Prostate gland (tissue), 2 donors: ENCODE results near the gene AQP3. TPM values are rescaled to one million over a fixed set of nuclear protein-coding genes. Genes with fewer than 3 reads are reported as not detected.

Experiments
- DNase-seq: peaks from one replicate; pipeline ENCODE4 v3.0.0-alpha.2; 2019; ENCODE audit warnings: low spot score
- H3K27ac ChIP-seq, 2 donors: fragments of 200-600 bp; sonication (generic); 2 replicates each; pipeline ENCODE4 v1.5.1; 2017 to 2019
- H3K27me3 ChIP-seq: fragments of 200-600 bp; sonication (generic); replicated peaks from 2 replicates; pipeline ENCODE4 v1.5.1; 2019; ENCODE audit not compliant: insufficient read depth
- H3K36me3 ChIP-seq, 2 donors: fragments of 200-600 bp; sonication (generic); 1 replicate in 1 of 2; 2 replicates in 1 of 2; pipeline versions ENCODE4 v1.5.1 to v1.8.1; 2017 to 2019
- H3K4me1 ChIP-seq: fragments of 200-600 bp; sonication (generic); replicated peaks from 2 replicates; pipeline ENCODE4 v1.5.1; 2019
- H3K4me3 ChIP-seq, 2 donors: fragments of 200-600 bp; sonication (generic); 2 replicates each; pipeline ENCODE4 v1.5.1; 2017 to 2019
- H3K9me3 ChIP-seq: fragments of 200-600 bp; sonication (generic); 2 replicates; pipeline ENCODE4 v1.5.1; 2017
- POLR2A ChIP-seq: fragments of 450-650 bp; IDR thresholded peaks from one replicate; pipeline ENCODE4 v1.6.1; 2016; ENCODE audit warnings: antibody characterized with exemption, mild to moderate bottlenecking
- POLR2AphosphoS5 ChIP-seq: sonication (generic); formaldehyde crosslinking; IDR thresholded peaks from one replicate; pipeline ENCODE4 v1.6.1; 2017; ENCODE audit warnings: antibody characterized with exemption
- WGBS: methylation state at CpG from one replicate; pipeline ENCODE4 v1.1.5; 2018; 5-methylcytosine and 5-hydroxymethylcytosine counted together
- intact Hi-C: fragments of 100-400 bp; cut with DNase I; formaldehyde crosslinking; loops from one replicate; pipeline ENCODE4 v1.14.2; 2022
- total RNA-seq, 2 donors: library from RNA; depleted of rRNA; stranded (reverse); fragments of >200 nt; gene quantifications; one replicate each; pipeline ENCODE4 v1.1.0, GENCODE V29; 2016
- TF ChIP-seq, protein P1 (sequence below), 4 experiments: fragments of 200-600 bp in 2 of 4; fragments of 450-650 bp in 2 of 4; sonication (generic) in 2 of 4; IDR thresholded peaks; 1 replicate in 3 of 4; 2 replicates in 1 of 4; pipeline ENCODE4 v1.5.1; 2016 to 2019; ENCODE audit warnings: antibody characterized with exemption in 4 of 4, mild to moderate bottlenecking in 2 of 4, moderate library complexity in 2 of 4

The AQP3 gene
- total RNA-seq, 2 donors from 2014 or later: 200 to 327 TPM

DNA sequence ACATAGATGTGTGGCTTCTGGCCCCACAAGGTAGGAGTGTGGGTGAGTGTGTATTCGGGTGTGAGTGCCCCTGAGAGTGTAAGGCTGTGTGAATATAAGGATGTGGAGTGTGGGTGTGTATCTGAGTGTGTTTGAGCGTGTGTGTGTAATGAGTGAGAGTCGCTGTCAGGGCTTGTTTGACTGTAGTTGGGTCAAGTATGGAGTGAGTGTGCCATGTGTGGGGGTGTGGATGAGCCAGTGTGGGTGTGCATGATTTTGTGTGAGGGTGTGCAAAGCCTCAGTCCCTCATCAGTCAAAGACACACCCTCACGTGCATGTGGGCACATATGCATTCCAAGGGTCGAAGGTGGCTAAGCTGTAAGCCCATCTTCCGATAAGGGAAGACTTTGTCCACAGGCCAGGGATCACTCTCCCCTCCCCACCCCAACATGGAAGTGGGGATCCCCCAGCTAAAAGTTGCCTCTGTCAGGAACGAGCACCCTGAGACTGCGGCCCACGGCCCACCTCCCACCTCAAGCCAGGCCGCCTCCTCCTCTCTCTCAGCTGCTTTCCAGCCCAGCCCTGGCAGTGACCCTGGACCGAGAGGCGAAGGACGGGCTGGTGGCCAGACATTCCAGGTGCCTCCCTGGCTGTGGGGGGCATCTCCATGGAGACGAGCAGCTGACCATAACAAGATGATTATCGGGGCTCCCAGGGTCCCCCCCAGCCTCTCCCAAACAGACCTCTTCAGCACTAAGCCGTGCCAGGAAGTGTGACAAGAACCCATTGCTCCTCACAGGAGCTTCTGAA lies 12.9 kb downstream of the AQP3 start:
- 81% methylated on average over 16 of the region's 16 CpGs for WGBS
- Histone ChIP-seq H3K4me1 (peaks cover 2% of the 10 kb centered on the region), H3K36me3 (no peaks in the 10 kb centered on the region), H3K27me3 (no peaks in the 10 kb centered on the region), H3K27ac (no peak overlapping the region), H3K9me3 (no peaks in the 10 kb centered on the region), H3K4me3 (no peak overlapping the region)
- TF ChIP-seq POLR2A (no peak), POLR2AphosphoS5 (no peak)
- TF ChIP-seq, protein P1, sequence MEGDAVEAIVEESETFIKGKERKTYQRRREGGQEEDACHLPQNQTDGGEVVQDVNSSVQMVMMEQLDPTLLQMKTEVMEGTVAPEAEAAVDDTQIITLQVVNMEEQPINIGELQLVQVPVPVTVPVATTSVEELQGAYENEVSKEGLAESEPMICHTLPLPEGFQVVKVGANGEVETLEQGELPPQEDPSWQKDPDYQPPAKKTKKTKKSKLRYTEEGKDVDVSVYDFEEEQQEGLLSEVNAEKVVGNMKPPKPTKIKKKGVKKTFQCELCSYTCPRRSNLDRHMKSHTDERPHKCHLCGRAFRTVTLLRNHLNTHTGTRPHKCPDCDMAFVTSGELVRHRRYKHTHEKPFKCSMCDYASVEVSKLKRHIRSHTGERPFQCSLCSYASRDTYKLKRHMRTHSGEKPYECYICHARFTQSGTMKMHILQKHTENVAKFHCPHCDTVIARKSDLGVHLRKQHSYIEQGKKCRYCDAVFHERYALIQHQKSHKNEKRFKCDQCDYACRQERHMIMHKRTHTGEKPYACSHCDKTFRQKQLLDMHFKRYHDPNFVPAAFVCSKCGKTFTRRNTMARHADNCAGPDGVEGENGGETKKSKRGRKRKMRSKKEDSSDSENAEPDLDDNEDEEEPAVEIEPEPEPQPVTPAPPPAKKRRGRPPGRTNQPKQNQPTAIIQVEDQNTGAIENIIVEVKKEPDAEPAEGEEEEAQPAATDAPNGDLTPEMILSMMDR (IDR thresholded peaks at IDR 0.05): no peak
- intact Hi-C loops: no loop called here
- DNase-seq: no peak

DNA sequence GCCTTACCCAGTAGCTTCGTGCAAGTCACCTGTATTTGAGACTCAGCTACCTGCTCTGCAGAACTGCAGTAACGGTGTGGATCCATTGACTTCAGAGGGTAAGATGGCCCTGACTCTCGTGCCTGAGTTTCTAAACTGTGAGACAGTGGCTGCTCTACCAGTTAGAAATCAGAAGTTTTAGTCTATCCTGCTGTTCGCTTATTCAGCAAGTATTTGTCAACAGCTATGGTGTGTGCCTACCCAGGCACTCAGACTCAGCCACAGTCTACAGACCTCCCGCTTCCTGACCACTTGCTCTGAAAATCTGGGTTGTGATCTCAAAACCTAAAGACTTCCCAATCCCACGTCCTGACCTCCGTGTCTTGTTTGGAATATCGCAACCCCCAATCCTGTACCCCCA lies 13.5 kb downstream of the AQP3 start:
- no peak overlapping the region for H3K4me3 ChIP-seq
- H3K4me1 ChIP-seq: peaks cover 2% of the 10 kb centered on the region
- no peaks in the 10 kb centered on the region for H3K27me3 ChIP-seq
- TF ChIP-seq POLR2AphosphoS5 (no peak), POLR2A (no peak)
- TF ChIP-seq, protein P1 (IDR thresholded peaks at IDR 0.05): no peak
- no peaks in the 10 kb centered on the region for H3K36me3 ChIP-seq
- no peak overlapping the region for H3K27ac ChIP-seq
- WGBS: 90% methylated on average over 8 of the region's 8 CpGs
- intact Hi-C loops: no loop called here
- no peak for DNase-seq
- H3K9me3 ChIP-seq: no peaks in the 10 kb centered on the region

DNA sequence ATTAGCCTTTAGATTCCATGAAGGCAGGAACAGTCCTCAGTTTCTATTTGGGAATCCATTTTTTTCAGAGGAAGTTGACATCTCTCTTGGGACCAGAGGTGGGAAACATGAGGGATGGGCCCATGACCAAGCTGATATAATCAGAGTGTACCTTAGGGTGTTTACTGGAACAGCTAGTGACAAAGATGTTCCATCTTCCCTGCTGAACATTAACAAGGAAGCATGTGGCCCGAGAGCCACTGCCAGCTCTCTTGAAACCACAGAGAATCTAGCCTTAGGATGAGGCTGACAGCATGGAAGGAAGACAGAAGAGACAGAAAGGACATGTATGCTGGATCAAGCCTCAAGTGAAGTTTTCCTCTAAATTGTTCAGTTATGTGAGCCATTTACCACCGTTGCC lies 16.0 kb downstream of the AQP3 start:
- Histone ChIP-seq H3K4me3 (no peak overlapping the region), H3K27ac (peak overlapping the region; percentile 60 to 79), H3K4me1 (peaks cover 2% of the 10 kb centered on the region), H3K27me3 (no peaks in the 10 kb centered on the region), H3K9me3 (no peaks in the 10 kb centered on the region), H3K36me3 (no peaks in the 10 kb centered on the region)
- TF ChIP-seq POLR2A (no peak), POLR2AphosphoS5 (peak; percentile 95)
- intact Hi-C loops: no loop called here
- WGBS: 55% methylated on average over 2 of the region's 2 CpGs
- peak; percentile 80 for DNase-seq

DNA sequence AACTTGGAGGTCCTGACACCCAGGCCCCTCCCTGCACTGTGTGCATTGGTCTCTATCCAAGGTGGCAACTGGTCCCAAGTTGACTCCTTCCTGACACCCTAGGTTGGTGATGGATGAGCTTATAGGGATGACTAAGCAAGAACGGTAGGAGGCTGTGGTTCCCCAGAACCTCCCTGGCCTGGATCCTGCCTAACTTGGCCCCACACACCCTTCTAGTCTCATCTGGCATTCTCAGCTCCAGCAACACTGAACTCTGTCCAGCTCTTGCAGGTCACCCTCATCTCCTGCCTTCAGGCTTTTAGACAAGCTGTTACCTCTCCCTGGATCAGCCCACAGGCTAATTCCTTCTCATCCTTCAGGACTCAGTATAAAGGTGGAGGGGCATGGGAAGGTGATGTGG lies 16.5 kb downstream of the AQP3 start:
- WGBS: no CpG with 5 or more reads among the region's 1 CpG
- intact Hi-C loops: no loop called here
- Histone ChIP-seq H3K36me3 (no peaks in the 10 kb centered on the region), H3K9me3 (no peaks in the 10 kb centered on the region), H3K4me1 (peaks cover 2% of the 10 kb centered on the region), H3K27ac (peak overlapping the region; percentile 60 to 79), H3K27me3 (no peaks in the 10 kb centered on the region), H3K4me3 (no peak overlapping the region)
- no peak for DNase-seq
- no peak for TF ChIP-seq POLR2A
- TF ChIP-seq, protein P1 (IDR thresholded peaks at IDR 0.05): no peak
- no peak for TF ChIP-seq POLR2AphosphoS5

DNA sequence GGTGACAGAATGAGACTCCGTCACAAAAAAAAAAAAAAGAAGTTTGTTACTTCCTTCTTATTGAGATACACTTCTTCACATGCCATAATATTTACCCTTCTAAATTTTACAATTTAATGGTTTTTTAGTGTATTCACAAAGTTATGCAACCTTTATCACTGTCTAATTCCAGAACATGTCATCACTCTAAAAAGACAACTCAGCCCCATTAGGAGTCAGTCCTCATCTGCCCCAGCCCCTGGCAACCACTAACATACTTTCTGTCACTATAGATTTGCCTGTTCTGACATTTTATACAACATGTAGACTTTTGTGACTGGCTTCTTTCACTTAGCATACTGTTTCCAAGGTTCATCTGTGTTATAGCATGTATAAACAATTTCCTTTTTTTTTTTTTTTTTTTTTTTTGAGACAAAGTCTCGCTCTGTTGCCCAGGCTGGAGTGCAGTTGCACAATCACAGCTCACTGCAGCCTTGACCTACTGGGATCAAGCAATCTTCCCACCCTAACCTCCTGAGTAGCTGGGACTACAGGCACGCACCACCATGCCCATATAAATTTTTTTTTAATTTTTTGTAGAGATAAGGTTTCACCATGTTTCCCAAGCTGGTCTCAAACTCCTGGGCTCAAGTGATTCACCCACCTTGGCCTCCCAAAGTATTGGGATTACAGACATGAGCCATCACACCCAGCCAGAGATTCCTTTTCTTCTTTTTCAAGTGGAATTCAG lies 18.0 kb downstream of the AQP3 start:
- peaks cover 2% of the 10 kb centered on the region for H3K4me1 ChIP-seq
- 85% methylated on average over 3 of the region's 3 CpGs for WGBS
- H3K27ac ChIP-seq: no peak overlapping the region
- no peak for TF ChIP-seq POLR2AphosphoS5
- TF ChIP-seq, protein P1 (IDR thresholded peaks at IDR 0.05): no peak
- no peak for TF ChIP-seq POLR2A
- H3K36me3 ChIP-seq: no peaks in the 10 kb centered on the region
- H3K4me3 ChIP-seq: no peak overlapping the region
- no peak for DNase-seq
- intact Hi-C loops: no loop called here
- no peaks in the 10 kb centered on the region for H3K27me3 ChIP-seq
- H3K9me3 ChIP-seq: no peaks in the 10 kb centered on the region
